ENCODE data around the gene OVCA2.

OVCA2 gene

DNA sequence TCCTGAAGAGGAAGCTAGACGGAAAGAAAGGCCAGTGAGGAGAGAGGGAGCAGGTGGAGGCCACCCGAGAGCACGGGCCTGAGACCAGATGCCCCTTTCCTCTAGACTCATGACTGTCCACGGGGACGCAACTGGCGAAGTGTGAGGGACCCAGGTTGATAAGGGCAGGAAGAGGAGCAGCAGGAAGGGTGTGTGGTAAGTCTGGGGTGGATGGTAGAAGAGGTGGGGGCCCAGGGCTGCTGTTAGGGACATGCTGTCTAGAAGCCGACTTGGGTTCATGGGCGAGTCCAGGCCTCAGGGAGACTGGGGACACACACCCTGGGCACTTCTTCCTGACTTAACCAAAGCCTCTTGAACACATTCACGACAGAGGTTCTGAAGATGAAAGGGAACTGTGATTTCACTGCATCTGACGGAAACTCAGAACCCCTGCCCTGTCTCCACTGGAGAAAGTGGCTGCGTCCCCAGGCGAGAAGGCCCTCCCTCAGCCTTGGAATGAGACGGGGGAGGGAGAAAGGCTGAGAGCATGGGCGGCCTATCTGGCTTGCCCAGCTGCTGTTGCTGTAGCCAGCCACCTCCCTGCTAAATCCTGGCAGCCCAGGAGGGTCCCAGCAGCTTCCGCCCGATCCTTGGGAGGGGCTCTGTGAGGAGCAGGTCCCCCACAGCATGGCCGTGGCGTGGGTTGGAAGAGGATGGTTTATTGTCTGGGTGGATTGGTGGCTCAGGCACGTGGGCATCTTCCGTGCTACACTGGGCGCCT lies 19.0 kb downstream of the OVCA2 start:
- Histone ChIP-seq H3K27ac (no peak overlapping the region), H3K9me3 (ENCODE audit: low read depth, low read length) (no peaks in the 10 kb centered on the region), H3K4me3 (no peak overlapping the region), H3K9ac (ENCODE audit: insufficient read length) (no peak overlapping the region), H3K36me3 (ENCODE audit: insufficient read depth, low read length) (no peaks in the 10 kb centered on the region; the same call in 1 of the 2 replicates)
- TF ChIP-seq EZH2 (IDR thresholded peaks at IDR 0.05) (no peak), FOXP2 (optimal IDR thresholded peaks at IDR 0.05; ENCODE audit: control extremely low read depth, extremely low read length, insufficient read depth) (no peak), POLR2AphosphoS5 (IDR thresholded peaks at IDR 0.05; ENCODE audit: borderline replicate concordance, low read depth, low read length) (no peak)
- no peak for DNase-seq (ENCODE audit: low read depth, low spot score)

DNA sequence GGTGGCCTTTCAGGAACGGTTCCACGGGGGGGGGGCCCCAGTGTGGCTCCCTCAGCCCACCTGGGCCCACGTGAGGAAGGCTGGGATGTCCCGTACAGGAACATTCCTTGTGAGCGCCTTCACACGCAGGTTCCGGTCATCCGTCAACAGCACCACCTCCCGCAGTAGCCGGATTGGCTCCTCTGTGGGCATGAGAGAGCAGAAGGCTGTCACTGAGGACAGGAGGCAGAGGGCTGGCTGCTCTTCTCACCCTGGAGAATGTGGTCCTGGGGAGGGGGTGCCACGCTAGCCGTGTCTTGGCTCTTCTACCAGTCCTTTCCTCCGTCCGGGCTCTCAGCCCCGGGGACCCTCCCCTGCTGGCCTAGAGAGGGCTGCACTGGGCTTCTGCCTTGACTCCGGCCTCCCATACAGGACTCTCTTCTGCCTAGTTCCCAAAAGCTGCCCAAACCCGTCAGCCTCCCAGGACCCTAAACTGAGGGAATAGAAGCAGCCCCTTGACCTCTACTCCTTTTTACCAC lies 19.7 kb downstream of the OVCA2 start:
- no peak overlapping the region for H3K27ac ChIP-seq
- no peak for TF ChIP-seq FOXP2 (optimal IDR thresholded peaks at IDR 0.05; ENCODE audit: control extremely low read depth, extremely low read length, insufficient read depth)
- TF ChIP-seq POLR2AphosphoS5 (IDR thresholded peaks at IDR 0.05; ENCODE audit: borderline replicate concordance, low read depth, low read length) = no peak
- TF ChIP-seq EZH2 (IDR thresholded peaks at IDR 0.05) = no peak
- no peak overlapping the region for H3K9ac ChIP-seq (ENCODE audit: insufficient read length)
- no peak overlapping the region for H3K4me3 ChIP-seq
- H3K36me3 ChIP-seq (ENCODE audit: insufficient read depth, low read length) = no peaks in the 10 kb centered on the region; the same call in 1 of the 2 replicates
- DNase-seq (ENCODE audit: low read depth, low spot score) = no peak
- H3K9me3 ChIP-seq (ENCODE audit: low read depth, low read length) = no peaks in the 10 kb centered on the region

DNA sequence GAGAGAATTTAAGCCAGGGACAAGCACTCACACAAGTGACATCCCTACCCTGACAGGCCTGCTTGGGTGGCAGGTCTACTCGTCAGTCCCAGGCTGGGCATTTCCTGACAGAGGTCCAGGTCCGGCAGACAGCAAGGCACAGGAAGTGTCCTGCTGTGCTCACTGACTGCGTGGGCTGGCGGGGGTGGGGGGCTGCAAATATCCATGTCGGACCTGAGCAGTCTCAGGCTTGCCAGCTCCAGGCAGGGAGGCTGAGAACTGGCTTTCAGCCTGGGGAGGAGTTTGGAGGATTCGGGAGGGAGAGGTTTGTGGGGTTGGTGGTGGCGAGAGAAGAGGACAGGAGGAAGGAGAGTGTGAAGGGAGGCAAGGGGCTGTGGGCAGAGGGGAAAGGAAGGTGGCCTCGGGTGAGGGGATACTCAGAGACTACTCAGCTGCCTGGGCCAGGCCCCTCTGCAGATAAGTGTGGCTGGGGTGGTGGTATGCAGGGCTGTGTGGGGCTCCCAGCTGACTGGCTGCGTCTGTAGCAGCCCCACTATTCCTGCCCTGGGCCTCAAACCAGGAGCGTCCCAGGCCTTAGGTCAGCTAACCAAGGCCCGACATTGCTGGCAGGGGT lies 20.9 kb downstream of the OVCA2 start:
- no peak for TF ChIP-seq POLR2AphosphoS5 (IDR thresholded peaks at IDR 0.05; ENCODE audit: borderline replicate concordance, low read depth, low read length)
- Histone ChIP-seq H3K9me3 (ENCODE audit: low read depth, low read length) (no peaks in the 10 kb centered on the region), H3K4me3 (no peak overlapping the region), H3K9ac (ENCODE audit: insufficient read length) (no peak overlapping the region), H3K36me3 (ENCODE audit: insufficient read depth, low read length) (no peaks in the 10 kb centered on the region; the same call in 1 of the 2 replicates), H3K27ac (no peak overlapping the region)
- no peak for DNase-seq (ENCODE audit: low read depth, low spot score)

DNA sequence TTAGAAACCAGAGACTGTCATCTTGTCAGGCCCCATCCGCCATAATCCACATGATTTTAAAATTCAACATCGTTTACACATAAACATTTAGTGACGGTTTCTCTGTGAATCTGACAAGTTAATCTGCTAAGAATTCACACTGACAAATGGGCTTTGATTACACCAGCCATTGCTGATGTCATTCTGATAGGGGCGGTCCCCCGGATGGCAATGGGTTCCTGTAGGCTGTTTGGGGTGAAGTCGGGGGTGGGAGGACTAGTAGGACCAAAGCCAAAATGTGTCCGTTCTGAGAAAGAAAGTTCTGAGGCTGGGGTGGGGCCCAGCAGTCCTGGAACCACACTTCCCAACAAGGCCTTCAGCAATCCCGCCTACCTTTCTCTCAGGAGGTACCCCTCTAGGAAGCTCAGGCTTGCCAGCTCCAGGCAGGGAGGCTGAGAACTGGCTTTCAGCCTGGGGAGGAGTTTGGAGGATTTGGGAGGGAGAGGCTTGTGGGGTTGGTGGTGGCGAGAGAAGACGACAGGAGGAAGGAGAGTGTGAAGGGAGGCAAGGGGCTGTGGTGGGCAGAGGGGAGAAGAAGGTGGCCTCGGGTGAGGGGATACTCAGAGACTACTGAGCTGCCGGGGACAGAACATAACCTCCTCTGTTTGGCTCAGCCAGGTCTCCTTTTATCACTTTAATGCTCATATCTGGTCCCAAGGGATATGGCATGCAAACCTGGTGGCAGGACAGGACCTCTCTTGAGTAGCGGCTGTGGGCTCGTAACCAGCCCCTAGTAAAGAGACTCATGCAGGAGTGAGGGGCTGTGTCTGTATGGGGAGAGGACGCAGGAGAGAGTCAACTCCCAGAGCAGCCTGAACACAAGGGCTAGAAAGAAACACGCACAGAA lies 21.7 kb downstream of the OVCA2 start:
- DNase-seq (ENCODE audit: low read depth, low spot score) = no peak
- H3K4me3 ChIP-seq = no peak overlapping the region
- TF ChIP-seq FOXP2 (optimal IDR thresholded peaks at IDR 0.05; ENCODE audit: control extremely low read depth, extremely low read length, insufficient read depth) (no peak), POLR2AphosphoS5 (IDR thresholded peaks at IDR 0.05; ENCODE audit: borderline replicate concordance, low read depth, low read length) (no peak), EZH2 (IDR thresholded peaks at IDR 0.05) (no peak)
- no peaks in the 10 kb centered on the region; the same call in 1 of the 2 replicates for H3K36me3 ChIP-seq (ENCODE audit: insufficient read depth, low read length)
- no peak overlapping the region for H3K9ac ChIP-seq (ENCODE audit: insufficient read length)
- H3K9me3 ChIP-seq (ENCODE audit: low read depth, low read length) = no peaks in the 10 kb centered on the region
- no peak overlapping the region for H3K27ac ChIP-seq

DNA sequence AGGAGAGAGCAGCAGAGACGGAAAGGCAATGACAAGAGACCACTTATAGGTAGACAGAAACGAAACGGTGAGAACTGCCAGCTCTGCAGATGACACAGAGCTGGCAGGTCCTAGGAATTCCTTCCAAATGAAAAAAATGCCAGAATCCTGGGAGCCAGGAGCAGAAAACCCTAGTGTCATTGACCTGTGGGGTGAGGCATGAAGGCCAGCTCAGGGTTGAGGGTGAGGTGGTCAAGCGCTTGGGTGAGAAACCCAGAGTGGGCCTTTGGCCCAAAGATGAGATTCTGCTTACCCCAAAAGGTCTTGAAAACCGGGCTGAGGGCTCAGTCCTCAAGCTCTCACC lies 22.3 kb downstream of the OVCA2 start:
- Histone ChIP-seq H3K9me3 (ENCODE audit: low read depth, low read length) (no peaks in the 10 kb centered on the region), H3K36me3 (ENCODE audit: insufficient read depth, low read length) (no peaks in the 10 kb centered on the region; the same call in 1 of the 2 replicates), H3K4me3 (no peak overlapping the region), H3K9ac (ENCODE audit: insufficient read length) (no peak overlapping the region), H3K27ac (0 out of 2 replicates have a peak overlapping the region, but pooled peaks have one; percentile 13)
- TF ChIP-seq EZH2 (IDR thresholded peaks at IDR 0.05) (no peak), POLR2AphosphoS5 (IDR thresholded peaks at IDR 0.05; ENCODE audit: borderline replicate concordance, low read depth, low read length) (no peak), FOXP2 (optimal IDR thresholded peaks at IDR 0.05; ENCODE audit: control extremely low read depth, extremely low read length, insufficient read depth) (no peak)
- DNase-seq (ENCODE audit: low read depth, low spot score) = no peak

DNA sequence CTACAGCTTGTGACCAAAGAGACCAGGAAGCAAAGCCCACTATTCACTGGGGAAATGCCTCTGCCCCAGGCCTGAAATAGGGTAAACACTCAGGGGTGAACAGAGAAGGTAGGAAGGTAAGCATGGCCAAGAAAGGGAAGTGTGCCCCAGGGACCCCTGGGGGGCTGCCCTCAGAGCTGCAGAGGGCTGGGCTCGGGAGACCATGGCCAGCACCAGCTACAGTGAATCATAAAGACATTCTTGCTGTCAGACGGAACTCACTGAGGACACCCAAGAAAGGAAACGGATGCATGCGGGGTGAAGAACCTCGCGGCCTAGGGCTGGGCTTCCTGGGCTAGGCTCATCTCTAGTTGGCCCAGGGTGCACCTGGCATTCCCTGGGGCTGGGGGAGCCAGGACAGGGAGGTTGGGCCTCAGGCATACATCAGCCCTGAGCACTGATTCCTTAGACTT lies 22.7 kb downstream of the OVCA2 start:
- H3K27ac ChIP-seq = 0 out of 2 replicates have a peak overlapping the region, but pooled peaks have one; percentile 13
- no peak for DNase-seq (ENCODE audit: low read depth, low spot score)
- H3K36me3 ChIP-seq (ENCODE audit: insufficient read depth, low read length) = no peaks in the 10 kb centered on the region; the same call in 1 of the 2 replicates
- TF ChIP-seq FOXP2 (optimal IDR thresholded peaks at IDR 0.05; ENCODE audit: control extremely low read depth, extremely low read length, insufficient read depth) (no peak), POLR2AphosphoS5 (IDR thresholded peaks at IDR 0.05; ENCODE audit: borderline replicate concordance, low read depth, low read length) (no peak), EZH2 (IDR thresholded peaks at IDR 0.05) (no peak)
- no peak overlapping the region for H3K9ac ChIP-seq (ENCODE audit: insufficient read length)
- H3K4me3 ChIP-seq = no peak overlapping the region
- H3K9me3 ChIP-seq (ENCODE audit: low read depth, low read length) = no peaks in the 10 kb centered on the region

DNA sequence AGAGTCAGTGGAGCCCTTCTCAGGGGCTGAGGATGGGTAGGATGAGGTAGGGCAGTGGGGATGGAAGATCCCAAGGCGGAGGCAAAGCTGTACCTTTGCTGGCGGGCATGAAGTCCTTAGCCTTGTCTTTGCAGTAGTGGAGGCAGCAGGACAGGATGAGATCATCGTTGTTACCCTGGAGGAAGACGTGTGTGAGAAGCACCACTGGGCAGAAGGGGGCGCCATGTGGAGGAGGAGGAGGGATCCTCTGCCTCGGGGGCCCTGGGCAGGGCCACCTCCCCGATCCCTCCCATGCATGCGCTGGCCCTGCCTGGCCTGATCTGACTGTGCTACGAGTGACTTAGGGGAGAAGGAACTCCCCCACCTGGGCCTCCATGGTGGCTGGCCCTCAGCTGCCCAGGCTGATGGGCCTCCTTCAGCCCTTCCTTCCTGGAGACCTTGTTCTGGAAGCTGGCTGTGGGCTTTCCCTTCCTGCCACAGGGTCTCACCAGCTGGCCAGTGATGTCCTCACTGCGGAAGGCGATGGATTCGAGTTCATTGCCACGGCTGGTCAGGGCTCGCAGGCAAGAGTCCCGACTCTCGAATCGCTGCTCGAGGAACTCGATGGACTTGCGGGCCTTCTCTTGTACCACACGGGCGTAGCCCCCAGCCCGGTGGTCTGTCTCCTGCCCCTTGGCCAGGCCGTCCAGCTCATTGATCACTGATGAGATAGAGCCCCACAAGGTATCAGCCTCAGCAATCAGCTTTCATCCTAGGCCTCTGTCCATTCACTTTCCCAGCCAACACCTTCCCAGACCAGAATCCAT lies 23.4 kb downstream of the OVCA2 start:
- H3K9me3 ChIP-seq (ENCODE audit: low read depth, low read length) = no peaks in the 10 kb centered on the region
- no peaks in the 10 kb centered on the region; the same call in 1 of the 2 replicates for H3K36me3 ChIP-seq (ENCODE audit: insufficient read depth, low read length)
- H3K4me3 ChIP-seq = no peak overlapping the region
- H3K9ac ChIP-seq (ENCODE audit: insufficient read length) = no peak overlapping the region
- no peak for DNase-seq (ENCODE audit: low read depth, low spot score)
- no peak overlapping the region for H3K27ac ChIP-seq
- TF ChIP-seq POLR2AphosphoS5 (IDR thresholded peaks at IDR 0.05; ENCODE audit: borderline replicate concordance, low read depth, low read length) (no peak), EZH2 (IDR thresholded peaks at IDR 0.05) (no peak)
